ENCODE measurements around the gene SPAG9.

- no peak for TF ChIP-seq CTCF (IDR thresholded peaks at IDR 0.05)
- TF ChIP-seq POLR2AphosphoS5 (IDR thresholded peaks at IDR 0.05), result no peak
- TF ChIP-seq POLR2A (IDR thresholded peaks at IDR 0.05), result no peak
Measured at GRCh38 chr17:51013322-51013721, 107.3 kb downstream of the SPAG9 start.

Measured in upper lobe of left lung (tissue), 4 donors.